A549 (cell line): ENCODE results near the gene DPEP1. TPM values are rescaled to one million over a fixed set of nuclear protein-coding genes. Genes with fewer than 3 reads are reported as not detected.

ENCODE experiments used
- ATAC-seq, 2 experiments: fragments of 200-7000 bp in 1 of 2; fragments of >200 bp in 1 of 2; cut with Nextera tagmentation in 1 of 2; cut with Tn5 transposase in 1 of 2; 3 replicates each; pipeline versions ENCODE4 v1.8.0 to v1.9.1; 2018 to 2020; ENCODE audit warnings: mild to moderate bottlenecking in 1 of 2, moderate library complexity in 1 of 2
- CTCF ChIA-PET: fragments of 300-600 bp; sonication (Branson Sonifier 250); formaldehyde crosslinking; extraction: SDS; loops from one replicate; lab custom pipeline; 2021; ENCODE audit warnings: antibody characterized with exemption, inconsistent platforms; lab: Yijun Ruan, JAX
- POLR2A ChIA-PET: fragments of 350-600 bp; formaldehyde crosslinking; extraction: SDS; loops from one replicate; lab custom pipeline; 2021; ENCODE audit warnings: antibody characterized with exemption, inconsistent platforms; lab: Yijun Ruan, JAX
- DNase-seq, 2 experiments: peaks; one replicate each; pipeline versions ENCODE4 v3.0.0 to v3.0.0-alpha.2; 2011 to 2016; ENCODE audit warnings: low read depth in 1 of 2, low spot score in 1 of 2
- FAIRE-seq: peaks from 2 replicates; lab custom pipeline; 2011; peaks lifted over from hg19 to GRCh38; lab: Jason Lieb, UNC
- H3K27ac ChIP-seq, 2 experiments: fragments of >200 bp; sonication (Bioruptor Twin); formaldehyde crosslinking; 3 replicates each; pipeline ENCODE4 v1.5.1; 2016 to 2017
- H3K4me1 ChIP-seq: fragments of >200 bp; sonication (Bioruptor Twin); formaldehyde crosslinking; 3 replicates; pipeline ENCODE4 v1.6.1; 2016
- H3K4me2 ChIP-seq: fragments of >200 bp; sonication (Bioruptor Twin); formaldehyde crosslinking; 3 replicates; pipeline ENCODE4 v1.6.1; 2016
- H3K4me3 ChIP-seq: fragments of >200 bp; sonication (Bioruptor Twin); formaldehyde crosslinking; 3 replicates; pipeline ENCODE4 v1.5.1; 2016
- H3K9me3 ChIP-seq: fragments of >200 bp; sonication (Bioruptor Twin); formaldehyde crosslinking; 3 replicates; pipeline ENCODE4 v1.6.1; 2016
- CEBPB ChIP-seq, 2 experiments: fragments of >200 bp in 1 of 2; sonication (Bioruptor Twin) in 1 of 2; formaldehyde crosslinking in 1 of 2; IDR thresholded peaks; 2 replicates each; pipeline ENCODE4 v1.6.1; 2012 to 2016
- CHD4 ChIP-seq: fragments of 200-600 bp; sonication (generic); IDR thresholded peaks from 2 replicates; pipeline ENCODE4 v1.6.1; 2016; ENCODE audit warnings: antibody characterized with exemption, mild to moderate bottlenecking, borderline replicate concordance
- CTCF ChIP-seq: fragments of >200 bp; sonication (Bioruptor Twin); formaldehyde crosslinking; IDR thresholded peaks from 3 replicates; pipeline ENCODE4 v1.5.1; 2016
- ELK1 ChIP-seq: fragments of 150-350 bp; IDR thresholded peaks from 2 replicates; pipeline ENCODE4 v1.6.1; 2014; ENCODE audit warnings: low read depth, mild to moderate bottlenecking, low read length
- HDAC2 ChIP-seq: fragments of 200-600 bp; sonication (generic); IDR thresholded peaks from 2 replicates; pipeline ENCODE4 v1.6.1; 2016
- HOXA7 ChIP-seq: fragments of 250-450 bp; sonication (Bioruptor Pico); IDR thresholded peaks from 2 replicates; pipeline ENCODE4 v1.5.0; 2020; ENCODE audit warnings: mild to moderate bottlenecking, moderate library complexity
- HOXB13 ChIP-seq: fragments of 250-450 bp; sonication (Bioruptor Pico); IDR thresholded peaks from 2 replicates; pipeline ENCODE4 v1.5.0; 2020; ENCODE audit warnings: low read depth, mild to moderate bottlenecking, moderate library complexity
- HOXB5 ChIP-seq: fragments of 250-450 bp; sonication (Bioruptor Pico); IDR thresholded peaks from 2 replicates; pipeline ENCODE4 v1.5.0; 2020; ENCODE audit warnings: mild to moderate bottlenecking, moderate library complexity
- JUN ChIP-seq, 2 experiments: fragments of >200 bp; sonication (Bioruptor Twin); formaldehyde crosslinking; IDR thresholded peaks; 2 replicates in 1 of 2; 3 replicates in 1 of 2; pipeline ENCODE4 v1.6.1; 2016 to 2017
- PHF8 ChIP-seq: fragments of 200-600 bp; sonication (generic); IDR thresholded peaks from 2 replicates; pipeline ENCODE4 v1.6.1; 2016; ENCODE audit warnings: low read depth, mild to moderate bottlenecking, antibody characterized with exemption, moderate library complexity, borderline replicate concordance
- RCOR1 ChIP-seq: fragments of 150-350 bp; IDR thresholded peaks from 2 replicates; pipeline ENCODE4 v1.6.1; 2014; ENCODE audit warnings: antibody characterized with exemption, low read length, low read depth
- RNF2 ChIP-seq: fragments of 200-600 bp; sonication (generic); IDR thresholded peaks from 2 replicates; pipeline ENCODE4 v1.6.1; 2016; ENCODE audit warnings: low read depth, mild to moderate bottlenecking, antibody characterized with exemption, moderate library complexity, borderline replicate concordance
- SMC3 ChIP-seq: fragments of >200 bp; sonication (Bioruptor Twin); formaldehyde crosslinking; IDR thresholded peaks from 3 replicates; pipeline ENCODE4 v1.6.1; 2018; ENCODE audit warnings: inconsistent platforms
- ZNF302 ChIP-seq: fragments of 250-450 bp; sonication (Bioruptor Pico); IDR thresholded peaks from 2 replicates; pipeline ENCODE4 v1.9.0; 2021; ENCODE audit warnings: inconsistent platforms, mild to moderate bottlenecking, moderate library complexity
- ZSCAN20 ChIP-seq: fragments of 250-450 bp; sonication (Bioruptor Pico); IDR thresholded peaks from 2 replicates; pipeline ENCODE4 v1.8.0; 2022; ENCODE audit warnings: mild to moderate bottlenecking, moderate library complexity
- WGBS: methylation state at CpG from one replicate; pipeline ENCODE4 v1.1.6; 2017; ENCODE audit errors: missing lambda C conversion rate; 5-methylcytosine and 5-hydroxymethylcytosine counted together
- polyA plus RNA-seq, 4 experiments: library from polyadenylated mRNA; depleted of rRNA in 3 of 4; stranded (reverse); fragments of >200 nt; fragmentation: RNase III in 1 of 4; extraction: RNeasy Plus Mini Kit Qiagen cat#74134 plus additional on column Dnase treatment in 1 of 4; gene quantifications; 2 replicates in 3 of 4; 3 replicates in 1 of 4; pipeline ENCODE4 v1.2.3, GENCODE V29; 2011 to 2017
- TF ChIP-seq, protein P1 (sequence below): fragments of 450-650 bp; IDR thresholded peaks from 2 replicates; pipeline ENCODE4 v1.6.1; 2014; ENCODE audit warnings: antibody characterized with exemption
- TF ChIP-seq, protein P2 (sequence below): IDR thresholded peaks from 2 replicates; pipeline ENCODE4 v1.6.1; 2012

DPEP1 gene
- polyA plus RNA-seq, 2 of the 4 experiments (the other 2 are of a cell fraction), result 1.3 to 1.5 TPM

GRCh38 chr16:89612415-89613166 is 851 bp upstream of the DPEP1 start (continued):
- TF ChIP-seq ZNF302 (CRISPR knock-in tag) (no peak), SMC3 (no peak), HDAC2 (no peak), HOXB13 (CRISPR knock-in tag) (no peak), CTCF (no peak)

GRCh38 chr16:89613954-89614459 is 565 bp downstream of the DPEP1 start:
- FAIRE-seq, result no peak
- CTCF ChIA-PET, result interaction anchor here (0.5 to 8.7 kb wide), 14 partner anchors 8 to 249 kb away, joined by 3 to 143 read pairs (median 14); partner anchors contain the start of gene CPNE7
- no peak for ATAC-seq

DNA sequence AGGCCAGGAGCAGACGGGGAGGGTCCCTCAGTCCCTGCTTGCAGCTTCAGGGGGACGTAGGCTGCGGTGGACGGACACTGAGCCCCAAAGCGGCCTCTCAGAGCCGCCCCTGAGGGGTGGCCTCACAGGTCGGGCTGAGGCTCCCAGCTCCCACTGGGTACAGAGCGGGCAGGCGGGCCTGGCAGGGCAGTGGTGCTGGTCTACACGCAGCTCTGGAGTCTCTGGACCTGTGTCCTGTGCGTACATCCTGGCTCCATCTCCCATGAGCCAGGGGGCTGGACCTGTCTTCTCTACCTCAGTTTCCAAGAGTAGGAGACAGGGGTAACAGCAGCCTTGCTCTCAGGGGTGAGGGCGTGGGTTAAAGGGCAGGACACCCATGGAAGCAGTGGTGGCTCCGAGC is 1.7 kb downstream of the DPEP1 start:
- TF ChIP-seq ELK1 (no peak), HOXB5 (CRISPR knock-in tag) (no peak), CHD4 (no peak), RCOR1 (no peak), HDAC2 (no peak), CEBPB (IDR thresholded peaks at IDR 0.05) (no peak), RNF2 (no peak)
- TF ChIP-seq, protein P1, sequence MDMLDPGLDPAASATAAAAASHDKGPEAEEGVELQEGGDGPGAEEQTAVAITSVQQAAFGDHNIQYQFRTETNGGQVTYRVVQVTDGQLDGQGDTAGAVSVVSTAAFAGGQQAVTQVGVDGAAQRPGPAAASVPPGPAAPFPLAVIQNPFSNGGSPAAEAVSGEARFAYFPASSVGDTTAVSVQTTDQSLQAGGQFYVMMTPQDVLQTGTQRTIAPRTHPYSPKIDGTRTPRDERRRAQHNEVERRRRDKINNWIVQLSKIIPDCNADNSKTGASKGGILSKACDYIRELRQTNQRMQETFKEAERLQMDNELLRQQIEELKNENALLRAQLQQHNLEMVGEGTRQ, result no peak
- CTCF ChIA-PET, result interaction anchor here (0.6 to 8.7 kb wide), 37 partner anchors 8 to 321 kb away, joined by 3 to 143 read pairs (median 5); partner anchors contain the start of genes CDK10, CHMP1A, CPNE7 and SPATA33
- POLR2A ChIA-PET, result no interaction called here
- no peaks in the 10 kb centered on the region for H3K9me3 ChIP-seq
- WGBS, result 68% methylated on average over 10 of the region's 13 CpGs
- no peak for FAIRE-seq
- peak overlapping the region in 1 of 2 experiments; percentile 52; a peak in 3 of 6 replicates for H3K27ac ChIP-seq
- DNase-seq, result no peak
- no peak overlapping the region for H3K4me3 ChIP-seq
- H3K4me2 ChIP-seq, result peak overlapping the region; percentile 56; the same call in 2 of the 3 replicates
- peak; percentile 9 to 38; a peak in 3 of 6 replicates for ATAC-seq
- peaks cover 19% of the 10 kb centered on the region for H3K4me1 ChIP-seq

More at GRCh38 chr16:89613954-89614459, 565 bp downstream of the DPEP1 start:
- WGBS, result 95% methylated on average over 14 of the region's 22 CpGs
- POLR2A ChIA-PET, result no interaction called here
- H3K9me3 ChIP-seq, result no peaks in the 10 kb centered on the region
- H3K4me2 ChIP-seq, result no peak overlapping the region
- H3K4me3 ChIP-seq, result no peak overlapping the region
- no peak for TF ChIP-seq HOXA7 (CRISPR knock-in tag)
- TF ChIP-seq, protein P2, sequence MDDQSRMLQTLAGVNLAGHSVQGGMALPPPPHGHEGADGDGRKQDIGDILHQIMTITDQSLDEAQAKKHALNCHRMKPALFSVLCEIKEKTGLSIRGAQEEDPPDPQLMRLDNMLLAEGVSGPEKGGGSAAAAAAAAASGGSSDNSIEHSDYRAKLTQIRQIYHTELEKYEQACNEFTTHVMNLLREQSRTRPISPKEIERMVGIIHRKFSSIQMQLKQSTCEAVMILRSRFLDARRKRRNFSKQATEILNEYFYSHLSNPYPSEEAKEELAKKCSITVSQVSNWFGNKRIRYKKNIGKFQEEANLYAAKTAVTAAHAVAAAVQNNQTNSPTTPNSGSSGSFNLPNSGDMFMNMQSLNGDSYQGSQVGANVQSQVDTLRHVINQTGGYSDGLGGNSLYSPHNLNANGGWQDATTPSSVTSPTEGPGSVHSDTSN, result no peak
- TF ChIP-seq PHF8, result no peak
- no peak for TF ChIP-seq ZSCAN20 (CRISPR knock-in tag)
- no peak for TF ChIP-seq JUN (IDR thresholded peaks at IDR 0.05)
- no peak for DNase-seq
- H3K4me1 ChIP-seq, result peaks cover 23% of the 10 kb centered on the region
- no peak overlapping the region for H3K27ac ChIP-seq
